ENCODE measurements around the gene ZNF883. TPM values are rescaled to one million over a fixed set of nuclear protein-coding genes. Genes with fewer than 3 reads are reported as not detected.

ZNF883 gene
- total RNA-seq, 1 experiment from 2014 or later: not detected

Other genes starting within 250 kb of the ZNF883 start
- gene SLC46A2, start 121.3 kb downstream of the ZNF883 start, total RNA-seq (2014; rRNA removed; shearing (Covaris generic)): not detected in 2 replicates
- 9.4 and 10.1 TPM in 2 replicates for gene ZFP37, start 44.5 kb upstream of the ZNF883 start, total RNA-seq (2014; rRNA removed; shearing (Covaris generic))
- 21.6 and 23.0 TPM in 2 replicates for gene SLC31A2, start 138.8 kb upstream of the ZNF883 start, total RNA-seq (2014; rRNA removed; shearing (Covaris generic))
- 22.2 and 26.3 TPM in 2 replicates for gene FKBP15, start 209.1 kb upstream of the ZNF883 start, total RNA-seq (2014; rRNA removed; shearing (Covaris generic))
- 28.3 and 28.5 TPM in 2 replicates for gene SLC31A1, start 209.4 kb upstream of the ZNF883 start, total RNA-seq (2014; rRNA removed; shearing (Covaris generic))

Data from SJCRH30 (cell line).